HG02623 (cell line): ENCODE measurements around the gene SUFU.

Experiments
- ATAC-seq: cut with Tn5 transposase; IDR thresholded peaks from one replicate; pipeline ENCODE4 v1.9.1; 2021; ENCODE audit warnings: moderate library complexity; ENCODE audit not compliant: unreplicated experiment

Gene SUFU

DNA sequence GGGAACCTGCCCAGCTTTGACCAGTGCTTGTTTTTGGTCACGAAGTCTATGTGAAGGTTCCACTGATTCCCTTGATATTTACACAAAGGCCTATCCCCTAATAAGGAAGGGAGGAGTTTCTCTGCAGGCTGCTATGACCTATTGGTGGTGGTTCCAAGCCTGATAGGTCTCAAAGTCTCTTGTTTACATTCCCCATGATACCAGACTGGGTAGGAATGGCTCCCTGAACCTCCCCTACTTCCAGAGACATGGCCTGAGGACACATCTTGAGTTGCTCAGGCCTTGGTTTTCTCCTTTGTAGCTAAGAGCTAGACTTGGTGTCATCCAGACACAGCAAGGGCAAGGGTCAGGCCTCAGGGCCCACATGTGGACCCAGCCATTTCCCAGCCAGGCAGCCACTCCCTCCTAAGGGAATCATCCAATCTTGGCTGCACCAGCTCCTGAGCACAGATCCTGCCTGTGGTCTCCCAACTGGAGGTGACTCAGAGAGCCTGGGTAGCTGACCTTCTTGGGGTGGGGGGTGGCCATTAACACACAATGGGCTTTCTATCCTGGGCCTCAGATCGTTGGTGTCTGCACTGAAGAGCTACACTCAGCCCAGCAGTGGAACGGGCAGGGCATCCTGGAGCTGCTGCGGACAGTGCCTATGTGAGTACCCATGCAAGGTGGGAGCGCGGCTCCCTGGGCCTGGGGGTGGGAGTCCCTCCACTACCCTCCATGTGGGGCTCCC, 89.5 kb downstream of the SUFU start:
- ATAC-seq: no peak

DNA sequence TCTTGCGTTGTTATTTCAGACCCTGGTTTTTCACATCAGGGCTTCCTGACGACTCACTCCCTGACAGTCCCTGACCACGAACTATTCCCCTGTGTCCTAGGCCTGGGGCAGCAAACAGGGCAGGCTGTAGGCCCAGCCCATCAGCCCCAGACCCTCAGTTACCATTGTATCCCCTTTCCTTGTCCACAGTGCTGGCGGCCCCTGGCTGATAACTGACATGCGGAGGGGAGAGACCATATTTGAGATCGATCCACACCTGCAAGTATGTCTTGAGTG, 90.0 kb downstream of the SUFU start:
- no peak for ATAC-seq

DNA sequence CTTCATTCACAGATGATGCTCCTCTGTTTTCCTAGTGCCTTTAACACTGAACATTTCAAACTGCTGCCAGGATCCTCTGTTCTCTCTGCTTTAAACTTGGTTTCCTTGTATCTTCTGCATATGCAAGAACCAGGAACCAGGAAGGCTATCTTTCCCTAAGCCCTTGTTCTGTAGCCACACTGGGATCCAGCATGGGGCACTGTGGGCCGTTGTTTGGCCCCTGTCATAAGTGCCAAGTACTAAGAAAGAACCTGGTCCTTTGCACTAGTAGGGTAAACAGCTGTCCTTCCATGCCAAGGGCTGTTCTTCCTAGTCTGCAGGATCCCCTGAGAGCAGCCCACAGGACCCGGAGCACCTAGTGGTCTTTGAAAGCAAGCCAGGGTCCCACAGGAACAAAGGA, 91.5 kb downstream of the SUFU start:
- ATAC-seq: no peak

DNA sequence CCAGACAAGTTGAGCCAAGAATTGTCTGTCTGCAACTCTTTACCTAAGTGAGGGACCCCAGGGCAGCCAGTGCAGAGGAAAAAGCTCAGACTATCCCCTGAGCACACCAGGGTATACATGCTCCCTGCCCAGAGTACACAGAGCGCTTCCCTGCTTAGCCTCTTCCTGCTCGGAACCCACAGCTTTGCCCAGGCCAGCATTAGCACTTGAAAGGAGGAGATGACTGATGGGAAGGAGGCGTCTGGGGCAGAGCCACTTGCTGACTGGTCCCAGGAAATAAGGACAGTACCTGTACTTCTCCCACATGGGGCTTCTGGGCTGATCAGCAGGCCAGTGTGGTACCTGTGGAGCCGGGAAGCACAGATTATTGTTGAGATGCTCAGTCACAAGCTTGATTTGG, 92.1 kb downstream of the SUFU start:
- ATAC-seq: no peak

DNA sequence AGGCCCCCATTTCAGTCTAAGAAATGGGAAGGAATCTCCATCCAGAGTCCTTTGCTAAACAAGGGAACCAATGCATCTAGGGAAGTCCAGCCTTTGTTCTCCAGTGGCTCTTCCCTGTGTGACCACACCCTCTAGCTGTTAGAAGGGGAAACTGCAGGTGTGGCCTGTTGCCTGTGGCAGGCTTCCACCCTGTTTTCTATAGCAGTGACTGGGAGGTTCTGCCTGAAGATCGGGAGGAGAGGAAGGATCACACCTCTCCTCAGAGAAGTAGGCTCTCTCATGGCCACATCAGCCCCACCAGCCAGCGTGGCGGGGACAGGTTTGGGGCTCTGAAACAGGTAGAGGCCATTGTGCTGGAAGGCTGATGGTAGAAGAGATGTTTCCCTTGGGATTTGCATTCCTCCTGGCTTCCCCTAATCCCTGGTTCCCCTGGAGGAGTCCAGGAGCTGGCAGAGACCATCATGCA, 92.8 kb downstream of the SUFU start:
- no peak for ATAC-seq

DNA sequence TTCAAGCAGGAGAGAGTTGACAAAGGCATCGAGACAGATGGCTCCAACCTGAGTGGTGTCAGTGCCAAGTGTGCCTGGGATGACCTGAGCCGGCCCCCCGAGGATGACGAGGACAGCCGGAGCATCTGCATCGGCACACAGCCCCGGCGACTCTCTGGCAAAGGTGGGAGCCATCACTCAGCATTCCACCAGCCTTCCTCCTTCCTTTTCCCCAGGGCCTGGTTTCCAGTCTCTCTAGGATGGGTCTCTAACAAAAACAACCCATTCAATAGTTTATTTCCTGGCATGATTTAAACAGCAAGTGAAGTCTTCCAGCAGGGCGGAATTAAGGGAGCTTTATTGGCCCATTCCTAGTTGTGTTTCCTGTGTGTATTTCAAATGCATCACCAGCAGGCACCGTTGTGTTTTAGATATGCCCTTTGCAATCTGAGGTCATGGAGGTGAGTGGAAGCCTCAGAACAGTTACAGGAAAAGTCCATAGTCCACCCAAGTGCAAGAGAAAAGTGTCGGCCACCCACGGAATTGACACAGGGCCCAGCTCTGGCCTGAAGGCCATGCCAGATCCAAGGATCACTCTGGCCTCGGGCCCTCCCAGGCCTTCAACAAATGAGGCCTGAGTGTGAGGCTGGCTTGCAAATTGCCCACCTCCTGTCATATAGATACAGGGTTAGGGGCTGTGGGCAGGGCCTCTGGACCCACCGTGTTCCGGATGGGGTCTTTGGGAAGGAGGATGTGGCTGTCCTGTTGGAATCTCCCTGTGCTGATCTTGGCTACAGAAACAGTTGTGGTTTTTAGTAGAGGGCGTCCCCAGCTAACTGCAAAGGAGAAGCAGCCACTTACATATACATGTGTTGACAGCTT, 93.6 kb downstream of the SUFU start:
- no peak for ATAC-seq

DNA sequence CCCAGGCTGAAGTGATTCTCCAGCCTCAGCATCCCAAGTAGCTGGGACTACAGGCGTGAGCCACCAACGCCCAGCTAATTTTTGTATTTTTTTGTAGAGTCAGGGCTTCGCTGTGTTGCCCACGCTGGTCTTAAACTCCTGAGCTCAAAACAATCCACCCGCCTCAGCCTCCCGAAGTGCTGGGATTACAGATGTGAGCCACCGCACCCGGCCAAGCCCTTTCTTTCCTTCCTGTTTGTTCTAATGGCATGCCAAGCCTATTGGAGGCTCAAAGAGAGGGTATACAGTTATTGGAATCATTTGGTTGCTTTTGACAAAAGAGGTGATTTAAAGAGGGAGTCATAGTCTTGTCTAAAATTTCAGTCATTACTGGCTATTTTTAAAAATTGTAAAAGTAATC, 94.5 kb downstream of the SUFU start:
- no peak for ATAC-seq

DNA sequence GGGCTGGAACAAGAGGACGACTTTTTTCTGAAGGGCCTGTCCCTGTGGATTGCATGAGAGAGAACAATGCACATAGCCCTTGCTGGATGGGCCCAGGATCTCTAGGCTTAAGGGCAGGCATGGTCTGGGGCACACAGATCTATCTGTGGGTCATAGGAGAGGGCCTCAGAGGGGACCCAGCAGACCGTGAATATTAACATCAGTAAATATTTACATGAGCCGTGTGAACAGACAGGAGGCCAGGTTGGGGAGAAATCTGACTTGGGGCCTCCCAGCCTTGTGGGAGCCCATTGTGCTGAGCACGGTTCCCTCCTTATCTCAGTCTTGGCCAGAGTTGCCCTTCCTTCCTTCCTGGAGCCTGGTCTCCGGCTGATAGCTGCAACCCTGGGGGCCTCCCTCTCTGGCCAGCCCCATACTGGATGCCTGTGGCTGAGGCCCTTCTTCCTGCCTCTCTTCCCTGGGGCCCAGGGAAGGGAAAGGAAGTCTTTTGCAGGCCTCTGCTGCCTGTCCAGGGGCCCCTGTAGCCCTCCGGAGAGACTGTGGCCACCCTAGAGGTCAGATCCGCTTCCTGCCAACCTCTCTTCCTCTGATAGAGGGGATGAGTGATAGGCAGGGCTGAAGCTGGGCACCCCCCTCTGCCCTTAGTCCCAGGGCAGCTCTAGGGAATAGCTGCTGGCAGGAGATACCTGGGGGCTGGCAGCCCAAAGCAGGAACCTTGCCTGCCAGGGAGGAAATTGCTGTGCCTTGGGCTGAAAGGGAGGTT, 96.0 kb downstream of the SUFU start:
- no peak for ATAC-seq

DNA sequence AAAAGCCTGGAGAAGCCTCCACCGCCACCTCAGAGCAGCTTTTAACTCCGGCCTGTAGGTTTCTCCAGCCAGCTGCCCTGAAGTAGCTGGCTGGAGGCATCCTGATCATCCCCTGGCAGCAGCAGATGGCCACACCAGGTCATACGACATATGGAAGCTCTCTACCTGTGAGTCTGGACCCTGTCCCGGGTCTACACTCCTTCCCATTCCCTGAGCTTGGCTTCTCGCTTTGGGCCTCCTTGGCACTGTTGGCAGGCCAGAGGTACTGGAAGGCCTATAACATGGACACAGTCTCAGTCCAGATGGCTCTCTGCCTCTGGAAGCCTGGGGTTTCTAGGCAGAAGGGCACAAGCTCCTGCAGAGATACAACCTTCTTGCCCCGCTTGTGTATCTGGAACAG, 97.0 kb downstream of the SUFU start:
- no peak for ATAC-seq

DNA sequence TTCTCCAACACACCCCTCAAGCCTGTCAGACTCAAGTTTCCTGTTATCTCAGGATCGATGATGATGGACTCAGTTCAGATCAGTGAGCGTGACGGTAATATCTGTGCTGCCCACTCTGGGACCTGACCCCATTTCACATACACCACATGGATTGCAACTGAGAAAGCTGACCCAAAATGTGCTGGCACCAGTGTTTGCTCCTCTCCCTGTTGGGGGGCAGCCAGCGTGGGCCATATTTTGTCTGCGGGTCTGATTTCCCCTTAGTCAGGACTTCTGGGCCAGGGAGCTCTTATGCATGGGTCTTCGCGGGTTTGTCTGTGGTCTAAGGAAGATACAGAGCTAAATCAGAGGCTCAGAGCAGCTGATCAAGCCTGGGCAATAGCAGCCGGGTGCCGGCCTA, 97.9 kb downstream of the SUFU start:
- ATAC-seq: no peak

DNA sequence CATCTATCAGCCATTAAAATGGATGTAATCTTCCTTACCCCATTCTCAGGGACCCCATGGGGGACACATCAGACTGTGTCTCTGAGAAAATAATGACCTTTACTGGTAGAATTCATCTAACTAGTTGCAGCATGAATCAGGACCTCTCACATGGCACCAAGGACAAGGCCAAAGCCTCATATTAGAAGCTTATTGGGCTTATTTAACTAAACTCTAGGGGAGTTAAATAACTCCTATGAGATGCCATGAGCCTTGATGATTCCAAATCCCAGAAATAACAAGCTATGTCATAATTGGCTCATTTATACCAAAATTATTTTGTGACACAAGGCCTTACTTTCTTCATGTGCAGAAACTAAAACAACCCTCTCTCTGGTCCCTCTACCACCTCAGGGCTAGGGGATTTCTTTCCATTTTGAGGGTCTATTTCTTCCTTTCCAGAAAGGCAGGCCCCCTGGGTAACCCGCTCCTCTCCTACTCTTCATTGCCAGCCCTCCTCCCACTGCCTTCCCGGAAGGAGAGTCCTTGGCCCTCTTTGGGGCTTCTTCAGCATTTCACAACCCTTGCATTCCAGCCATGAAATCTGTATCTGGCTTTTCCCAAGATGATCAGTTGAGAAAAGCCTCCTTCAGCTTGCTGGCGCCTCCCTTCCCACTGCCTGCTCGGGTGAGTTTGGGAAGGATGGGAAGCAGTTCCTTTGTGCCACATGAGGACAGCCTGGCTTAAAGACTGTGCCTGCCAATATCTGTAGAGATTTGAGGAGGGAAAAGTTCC, 98.7 kb downstream of the SUFU start:
- ATAC-seq: no peak

DNA sequence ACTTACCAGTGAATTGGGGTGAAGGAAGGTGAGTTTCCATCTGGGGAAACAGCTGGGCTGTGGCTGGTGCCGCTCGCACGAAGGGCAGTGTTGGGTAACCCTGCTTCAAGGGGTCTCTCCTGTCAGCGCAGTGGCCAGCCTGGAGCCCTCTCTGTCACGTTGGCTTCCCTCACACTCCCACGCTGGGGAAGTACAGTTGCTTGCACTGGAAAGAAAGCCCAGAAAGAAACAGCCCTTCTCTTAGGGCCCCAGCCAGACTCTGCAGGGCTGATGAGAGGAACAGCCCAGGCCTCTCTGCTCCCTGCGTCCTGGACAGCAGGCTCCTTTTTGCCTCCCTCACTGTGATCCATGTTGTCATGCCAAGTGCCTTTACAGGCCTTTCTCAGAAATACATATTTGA, 100.2 kb downstream of the SUFU start:
- no peak for ATAC-seq

DNA sequence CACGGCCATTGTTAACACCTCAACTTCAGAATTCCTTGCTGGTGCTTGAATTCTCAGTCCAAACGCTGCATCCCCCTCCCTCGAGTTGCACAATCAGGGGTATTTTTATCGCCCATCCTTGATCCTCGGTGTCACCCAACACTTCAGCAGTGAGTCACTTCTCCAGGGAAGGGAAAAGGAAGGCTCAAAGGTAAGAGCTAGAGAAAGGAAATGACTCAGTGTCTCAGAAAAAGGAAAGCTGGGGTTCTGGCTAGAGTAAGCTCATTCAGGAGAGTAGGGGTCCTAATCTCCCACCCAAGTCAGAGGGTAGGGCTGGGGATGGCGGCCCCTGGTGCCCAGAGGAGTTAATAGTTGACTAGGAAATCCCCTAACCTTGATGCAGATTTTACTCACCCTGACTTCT, 100.7 kb downstream of the SUFU start:
- no peak for ATAC-seq

DNA sequence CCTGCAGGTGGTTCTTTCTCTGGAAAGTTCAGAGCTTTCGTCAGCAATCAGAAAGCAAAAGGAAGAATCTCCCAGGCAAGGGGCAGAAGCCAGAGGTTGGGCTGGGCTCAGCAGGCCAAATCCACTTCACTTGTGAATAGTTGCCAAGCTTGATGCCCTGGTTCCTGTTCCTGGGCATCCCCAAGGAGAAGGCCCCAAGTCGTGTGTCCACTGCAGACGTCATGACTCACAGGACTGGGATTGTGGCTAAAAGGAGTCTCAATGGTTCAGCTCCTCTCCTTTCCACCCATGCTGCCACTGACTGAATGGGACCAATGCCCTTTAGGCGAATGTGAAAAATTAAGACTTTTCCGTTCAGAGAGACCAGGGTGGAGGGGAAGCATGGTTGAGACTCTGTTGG, 101.9 kb downstream of the SUFU start:
- ATAC-seq: no peak

DNA sequence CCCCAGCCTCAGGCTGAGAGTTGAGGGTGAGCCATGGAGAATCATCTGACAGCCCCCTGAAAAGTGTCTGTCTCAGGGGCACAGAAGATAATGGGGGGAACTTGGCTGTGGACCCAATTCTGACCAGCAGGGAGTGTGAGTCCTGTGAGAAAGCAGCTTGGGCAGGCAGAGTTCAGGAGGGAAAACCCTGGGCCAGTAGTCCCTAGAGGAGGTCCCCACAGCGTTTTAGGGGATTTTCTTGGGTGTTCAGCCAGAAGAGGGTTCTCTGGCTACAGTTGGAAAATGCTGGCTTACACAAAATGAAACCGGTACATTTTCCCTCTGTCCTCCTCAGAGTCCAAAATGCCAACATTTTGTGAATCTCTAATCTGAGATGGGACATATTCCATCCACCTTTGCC, 104.7 kb downstream of the SUFU start:
- no peak for ATAC-seq

DNA sequence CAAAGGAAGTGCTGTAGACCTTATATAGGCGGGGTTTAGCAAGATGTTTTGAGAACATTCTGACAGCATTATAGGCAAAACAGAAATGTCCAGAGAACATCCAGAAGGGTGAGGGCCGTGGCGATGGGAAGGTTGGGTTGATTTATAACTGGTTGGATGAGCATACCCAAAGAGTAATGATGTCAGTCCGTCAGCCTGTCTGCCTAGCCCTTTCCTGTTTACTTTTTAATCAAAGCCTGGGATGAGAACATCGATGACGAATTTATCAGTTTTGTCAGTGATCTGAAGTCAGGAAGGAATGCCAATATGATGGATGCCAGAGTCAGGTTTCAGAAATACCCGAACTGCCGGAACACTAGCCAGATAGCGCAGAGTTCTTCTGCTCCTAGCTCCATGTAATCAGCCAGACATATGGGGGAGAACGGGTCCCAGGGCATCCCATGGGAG, 106.7 kb downstream of the SUFU start:
- ATAC-seq: no peak

DNA sequence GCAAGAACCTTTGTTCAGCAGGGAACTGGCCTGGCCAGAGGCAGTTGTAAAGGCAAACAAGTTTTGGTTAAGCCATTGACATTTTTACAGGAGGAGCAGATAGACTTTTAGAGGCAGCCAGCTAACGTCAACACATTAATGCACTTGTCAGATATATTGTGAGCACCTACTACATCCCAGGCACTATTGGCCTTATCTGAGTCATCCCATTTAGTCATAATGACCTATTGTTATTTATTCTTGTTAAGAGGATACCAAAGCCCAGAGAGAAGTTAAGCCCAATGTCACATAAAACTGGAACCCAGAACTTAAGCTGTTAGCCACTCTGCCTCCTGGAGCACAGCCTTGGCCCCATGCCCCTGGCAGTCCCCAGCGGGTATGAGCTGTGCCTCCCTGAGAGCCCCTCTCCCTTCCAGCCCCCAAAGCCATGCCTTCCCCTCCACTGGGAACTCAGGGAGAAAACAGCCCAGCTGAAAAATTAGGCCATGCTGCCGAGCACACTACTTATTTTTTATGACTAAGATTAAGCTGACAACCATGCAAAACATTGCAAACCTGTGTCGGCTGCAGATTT, 107.8 kb downstream of the SUFU start:
- no peak for ATAC-seq

DNA sequence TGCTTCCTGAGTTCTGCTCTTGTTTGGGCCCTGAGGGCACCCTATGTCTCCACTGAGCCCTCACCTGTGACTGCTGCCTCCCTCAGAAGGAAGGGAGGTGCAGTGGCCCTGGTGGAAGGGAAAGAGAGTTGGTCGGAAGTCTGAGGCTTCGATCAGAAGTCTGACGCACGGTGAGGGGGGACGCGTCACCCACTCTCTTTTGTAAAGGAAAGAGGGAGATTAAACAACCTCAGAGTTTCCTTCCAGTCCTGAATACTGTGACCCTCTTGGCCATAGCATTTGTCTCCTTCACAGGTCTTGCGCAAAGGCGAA, 109.1 kb downstream of the SUFU start:
- no peak for ATAC-seq

DNA sequence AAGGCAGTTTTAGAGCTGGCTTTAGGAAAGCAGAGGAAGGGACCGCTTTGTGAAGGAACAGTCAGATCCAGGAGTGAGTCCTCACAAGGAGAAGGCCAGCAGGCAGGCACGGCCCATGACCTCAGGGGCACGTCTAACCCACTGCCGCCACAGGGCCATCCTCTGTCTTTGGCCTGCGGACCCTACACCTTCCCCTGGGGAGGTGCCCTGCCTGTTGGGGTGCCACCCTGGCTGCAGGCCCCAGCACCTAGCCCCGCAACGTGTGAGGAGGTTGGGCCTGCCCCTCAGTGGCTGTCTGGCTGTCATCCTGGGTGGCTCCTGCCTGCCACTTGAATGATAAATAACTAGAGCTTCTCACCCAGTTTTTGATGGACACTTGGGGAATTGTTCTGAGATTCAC, 109.5 kb downstream of the SUFU start:
- ATAC-seq: no peak

DNA sequence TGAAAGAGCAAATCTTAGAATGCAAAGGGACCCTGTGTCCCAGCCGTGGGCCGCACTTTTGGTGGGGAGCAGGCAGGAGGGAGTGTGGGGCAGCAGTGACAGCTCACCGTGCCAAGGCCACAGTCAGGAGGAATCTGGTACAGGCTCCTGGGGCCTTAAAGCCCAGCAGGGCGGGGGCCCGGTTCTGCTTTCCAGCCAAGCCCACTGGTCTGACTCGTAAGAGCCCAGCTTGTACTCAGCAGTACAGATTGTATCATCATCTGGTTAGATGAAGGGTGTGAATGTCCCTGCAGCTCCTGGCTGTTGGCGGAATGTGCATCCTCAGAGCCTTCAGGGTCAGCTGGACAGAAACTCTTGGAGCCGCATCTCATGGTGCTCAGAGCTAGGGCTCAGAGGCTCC, 110.0 kb downstream of the SUFU start:
- ATAC-seq: no peak

DNA sequence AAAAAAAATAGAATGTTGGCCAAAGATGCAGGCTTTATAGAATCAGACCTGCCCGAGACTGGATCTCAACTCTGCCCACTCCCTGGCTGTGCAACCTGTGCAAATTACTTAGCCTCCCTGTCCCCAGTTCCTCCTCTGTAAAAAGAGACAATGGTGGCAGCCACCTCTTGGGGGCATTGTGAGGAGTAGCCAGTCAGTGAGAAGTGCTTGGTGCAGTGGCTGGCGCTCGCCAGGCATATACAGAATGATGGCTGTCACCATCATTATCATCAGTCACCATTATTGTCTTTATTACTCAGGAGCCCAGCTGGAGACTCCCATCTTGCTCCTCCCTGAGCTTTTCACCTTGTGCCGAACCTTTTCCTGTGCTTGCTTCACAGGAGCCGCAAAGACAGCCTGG, 111.1 kb downstream of the SUFU start:
- ATAC-seq: no peak
